ENCODE results near the gene TYSND1.
A peak's percentile ranks its signal among the peaks of the same experiment; 100 is the strongest.
"Not testable (repeated sequence)": the region's sequence is repeated elsewhere in the genome, so short reads cannot be mapped to it uniquely, and the experiment has no call there.

The TYSND1 gene

GRCh38 chr10:70106958-70107791, 39.3 kb downstream of the TYSND1 start:
- Mint-ChIP-seq H3K27ac (no peak overlapping the region), H3K4me3 (no peak overlapping the region), H3K4me1 (peaks cover 11% of the 10 kb centered on the region), H3K9me3 (no peaks in the 10 kb centered on the region), H3K36me3 (ENCODE audit: low read depth) (peaks cover 68% of the 10 kb centered on the region), H3K27me3 (ENCODE audit: low read depth) (no peaks in the 10 kb centered on the region)
- TF ChIP-seq CTCF (IDR thresholded peaks at IDR 0.05; ENCODE audit: unreplicated experiment in 3 of 3), result peak; percentile 43 to 51 (median 48)

- no peak overlapping the region for H3K27ac Mint-ChIP-seq
- H3K4me3 Mint-ChIP-seq, result no peak overlapping the region
- peaks cover 11% of the 10 kb centered on the region for H3K4me1 Mint-ChIP-seq
- no peaks in the 10 kb centered on the region for H3K9me3 Mint-ChIP-seq
- peaks cover 83% of the 10 kb centered on the region for H3K36me3 Mint-ChIP-seq (ENCODE audit: low read depth)
- no peaks in the 10 kb centered on the region for H3K27me3 Mint-ChIP-seq (ENCODE audit: low read depth)
- no peak for TF ChIP-seq CTCF (IDR thresholded peaks at IDR 0.05; ENCODE audit: unreplicated experiment in 3 of 3)
Observed at GRCh38 chr10:70101668-70102067, 44.8 kb downstream of the TYSND1 start.

GRCh38 chr10:70101068-70101562, 45.4 kb downstream of the TYSND1 start:
- Mint-ChIP-seq H3K36me3 (ENCODE audit: low read depth) (peaks cover 87% of the 10 kb centered on the region), H3K4me1 (peaks cover 15% of the 10 kb centered on the region)
- not testable (repeated sequence) for H3K9me3 Mint-ChIP-seq; H3K27me3 Mint-ChIP-seq (ENCODE audit: low read depth); H3K4me3 Mint-ChIP-seq; H3K27ac Mint-ChIP-seq

- Mint-ChIP-seq H3K27me3 (ENCODE audit: low read depth) (no peaks in the 10 kb centered on the region), H3K36me3 (ENCODE audit: low read depth) (peaks cover 89% of the 10 kb centered on the region), H3K4me3 (no peak overlapping the region), H3K27ac (no peak overlapping the region), H3K4me1 (peaks cover 5% of the 10 kb centered on the region), H3K9me3 (no peaks in the 10 kb centered on the region)
- no peak for TF ChIP-seq CTCF (IDR thresholded peaks at IDR 0.05; ENCODE audit: unreplicated experiment in 3 of 3)
Observed at GRCh38 chr10:70098271-70098670, 48.2 kb downstream of the TYSND1 start.

GRCh38 chr10:70097459-70097858, 49.0 kb downstream of the TYSND1 start:
- TF ChIP-seq CTCF (IDR thresholded peaks at IDR 0.05; ENCODE audit: unreplicated experiment in 3 of 3), result no peak
- peaks cover 5% of the 10 kb centered on the region for H3K4me1 Mint-ChIP-seq
- no peak overlapping the region for H3K27ac Mint-ChIP-seq
- no peaks in the 10 kb centered on the region for H3K9me3 Mint-ChIP-seq
- peaks cover 89% of the 10 kb centered on the region for H3K36me3 Mint-ChIP-seq (ENCODE audit: low read depth)
- no peak overlapping the region for H3K4me3 Mint-ChIP-seq
- H3K27me3 Mint-ChIP-seq (ENCODE audit: low read depth), result no peaks in the 10 kb centered on the region

GRCh38 chr10:70096705-70097420, 49.6 kb downstream of the TYSND1 start:
- Mint-ChIP-seq H3K4me1 (peaks cover 5% of the 10 kb centered on the region), H3K4me3 (no peak overlapping the region), H3K9me3 (no peaks in the 10 kb centered on the region), H3K27ac (no peak overlapping the region), H3K27me3 (ENCODE audit: low read depth) (no peaks in the 10 kb centered on the region), H3K36me3 (ENCODE audit: low read depth) (peaks cover 90% of the 10 kb centered on the region)
- TF ChIP-seq CTCF (IDR thresholded peaks at IDR 0.05; ENCODE audit: unreplicated experiment in 3 of 3), result no peak

All from nephron (organoid).